Stimulated activated CD4-positive, alpha-beta T cell treated with anti-CD3 and anti-CD28 coated beads, Interleukin-12 subunit alpha, Interleukin-12 subunit beta, amount 100 ng/mL, for 24 hours (primary cell): ENCODE results near the gene CPSF6.
A peak's percentile ranks its signal among the peaks of the same experiment; 100 is the strongest.
"Not testable (repeated sequence)": the region's sequence is repeated elsewhere in the genome, so short reads cannot be mapped to it uniquely, and the experiment has no call there.

ENCODE experiments used
- DNase-seq, 2 experiments: peaks; one replicate each; pipeline ENCODE4 v3.0.0-alpha.2; 2020; ENCODE audit warnings: low read depth in 2 of 2

CPSF6 gene

DNA sequence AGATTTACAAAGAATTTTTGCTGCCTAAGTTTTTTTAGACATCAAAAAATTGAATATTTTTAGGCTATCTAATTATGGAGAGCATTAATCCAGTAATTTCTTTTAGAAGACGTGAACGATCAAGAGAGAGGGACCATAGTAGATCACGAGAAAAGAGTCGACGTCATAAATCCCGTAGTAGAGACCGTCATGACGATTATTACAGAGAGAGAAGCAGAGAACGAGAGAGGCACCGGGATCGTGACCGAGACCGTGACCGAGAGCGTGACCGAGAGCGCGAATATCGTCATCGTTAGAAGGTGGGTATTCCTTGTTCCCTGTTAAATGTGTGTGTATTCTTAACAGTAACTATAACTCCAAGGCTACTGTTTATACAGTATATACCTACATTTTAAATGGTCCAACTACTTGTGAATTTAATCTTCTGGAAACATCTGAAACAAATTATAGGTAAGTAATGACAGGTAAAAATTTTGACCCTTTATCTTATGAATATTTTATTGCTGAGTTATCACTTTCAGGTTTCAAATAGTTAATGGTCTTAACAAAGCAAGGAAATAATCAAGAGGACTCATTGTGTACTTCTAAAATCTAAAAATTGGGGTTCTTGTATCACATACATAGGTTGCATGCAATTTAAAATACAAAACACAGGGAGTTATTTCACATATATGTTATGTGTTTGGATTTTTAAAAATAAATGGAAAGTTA is 23.1 kb downstream of the CPSF6 start:
- no peak for DNase-seq

DNA sequence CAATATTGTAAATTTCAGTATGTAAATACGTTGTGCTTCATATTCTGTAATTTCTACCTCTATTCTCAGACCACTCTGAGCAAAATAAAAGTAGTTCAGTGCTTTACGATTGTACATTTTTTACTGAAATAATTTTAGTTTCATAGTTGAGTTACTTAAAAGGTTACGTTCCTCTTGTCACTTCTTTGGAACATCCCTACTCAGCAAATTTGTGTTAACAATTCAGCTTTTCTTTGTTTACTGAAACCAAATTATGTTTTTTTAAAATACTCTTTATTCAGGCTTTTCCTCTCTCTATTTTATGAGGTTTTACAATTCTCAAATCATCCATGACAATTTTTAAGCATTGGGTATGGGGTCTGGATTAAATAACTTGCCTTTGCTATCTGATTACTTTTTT is 25.8 kb downstream of the CPSF6 start:
- DNase-seq, result no peak

DNA sequence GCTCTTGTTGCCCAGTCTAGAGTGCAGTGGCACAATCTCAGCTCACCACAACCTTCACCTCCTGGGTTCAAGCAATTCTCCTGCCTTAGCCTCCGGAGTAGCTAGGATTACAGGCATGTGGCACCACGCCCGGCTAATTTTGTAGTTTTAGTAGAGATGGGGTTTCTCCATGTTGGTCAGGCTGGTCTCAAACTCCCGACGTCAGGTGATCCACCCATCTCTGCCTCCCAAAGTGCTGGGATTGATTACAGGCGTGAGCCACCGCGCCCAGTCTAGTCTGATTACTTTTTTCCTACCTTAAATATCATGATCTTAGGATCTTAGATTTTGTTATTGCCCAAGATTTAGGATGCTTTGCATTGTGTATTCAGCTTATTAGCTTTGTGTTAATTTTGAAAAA is 26.3 kb downstream of the CPSF6 start:
- not testable (repeated sequence) for DNase-seq

DNA sequence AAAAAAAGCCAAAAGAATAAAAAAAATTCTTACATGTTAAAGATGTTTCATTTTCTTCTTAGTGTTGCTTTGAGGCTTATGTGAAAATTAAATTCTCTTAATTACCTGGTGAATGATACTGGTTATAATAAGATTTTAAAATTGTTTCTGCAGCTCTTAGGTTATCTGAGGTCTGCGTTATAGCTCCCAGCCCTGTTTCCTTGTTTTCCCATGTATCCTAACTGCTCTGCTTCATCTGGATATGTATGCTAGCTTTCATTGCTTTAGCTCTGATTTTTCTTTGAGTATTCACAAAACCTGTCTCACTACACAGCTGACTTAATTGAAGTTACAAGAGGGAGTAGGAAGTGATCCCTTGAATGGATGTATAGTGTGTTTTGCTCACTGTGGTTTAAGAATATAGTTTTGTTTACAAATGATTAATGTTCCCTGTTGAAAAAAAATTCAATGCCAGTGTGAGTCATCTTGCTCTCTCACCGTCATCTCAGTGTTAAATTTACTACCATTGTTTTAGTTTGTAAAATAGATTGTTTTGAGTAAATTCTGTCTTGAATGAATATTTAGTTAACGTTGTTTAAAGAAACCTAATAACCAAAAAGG is 26.8 kb downstream of the CPSF6 start:
- no peak for DNase-seq

DNA sequence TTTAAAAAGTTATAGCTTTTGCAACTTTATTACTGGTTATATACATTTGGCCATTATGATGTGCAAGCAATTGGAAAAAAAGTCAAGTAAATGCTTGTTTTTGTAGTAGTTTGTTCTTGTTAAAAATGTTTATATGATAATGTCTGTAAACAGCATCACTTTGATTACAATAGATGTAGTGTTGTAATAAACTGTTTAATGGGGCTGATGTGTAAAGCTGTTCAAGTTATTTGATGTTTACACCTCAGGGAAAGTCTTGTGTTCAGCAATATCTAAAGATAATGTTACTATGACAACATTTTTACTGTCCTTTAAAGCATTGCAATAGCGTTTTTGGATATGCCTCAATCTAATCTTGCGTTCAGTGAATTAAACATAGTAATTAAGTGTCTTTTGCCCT is 30.4 kb downstream of the CPSF6 start:
- DNase-seq, result no peak

DNA sequence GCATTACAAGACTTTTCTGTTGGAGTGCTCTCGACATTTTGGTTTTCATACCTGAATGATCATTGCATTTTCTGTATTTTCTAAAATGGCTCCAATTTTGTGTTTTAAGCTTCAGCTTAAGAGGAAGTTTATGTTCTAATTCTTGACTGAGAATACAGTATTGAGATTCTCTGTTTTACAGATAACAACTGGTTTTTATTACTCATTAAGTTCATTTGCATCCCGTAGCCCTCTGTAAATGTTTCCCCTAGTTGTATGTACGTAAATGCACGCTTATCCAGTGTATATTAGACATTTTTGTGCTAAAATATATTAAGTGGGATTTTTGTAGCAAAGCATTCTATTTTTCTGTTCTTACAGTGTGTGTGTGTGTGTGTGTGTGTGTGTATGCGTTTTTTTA is 33.1 kb downstream of the CPSF6 start:
- no peak for DNase-seq

- no peak for DNase-seq
Measured at GRCh38 chr12:69274861-69275260, 35.5 kb downstream of the CPSF6 start.

GRCh38 chr12:69275471-69275891 is 36.1 kb downstream of the CPSF6 start:
- DNase-seq, result no peak

GRCh38 chr12:69278814-69279782 is 39.7 kb downstream of the CPSF6 start:
- no peak for DNase-seq

- DNase-seq, result peak in 1 of 2 experiments; percentile 20
Measured at GRCh38 chr12:69284131-69284530, 44.8 kb downstream of the CPSF6 start.

- no peak for DNase-seq
Measured at GRCh38 chr12:69287556-69287955, 48.2 kb downstream of the CPSF6 start.

DNA sequence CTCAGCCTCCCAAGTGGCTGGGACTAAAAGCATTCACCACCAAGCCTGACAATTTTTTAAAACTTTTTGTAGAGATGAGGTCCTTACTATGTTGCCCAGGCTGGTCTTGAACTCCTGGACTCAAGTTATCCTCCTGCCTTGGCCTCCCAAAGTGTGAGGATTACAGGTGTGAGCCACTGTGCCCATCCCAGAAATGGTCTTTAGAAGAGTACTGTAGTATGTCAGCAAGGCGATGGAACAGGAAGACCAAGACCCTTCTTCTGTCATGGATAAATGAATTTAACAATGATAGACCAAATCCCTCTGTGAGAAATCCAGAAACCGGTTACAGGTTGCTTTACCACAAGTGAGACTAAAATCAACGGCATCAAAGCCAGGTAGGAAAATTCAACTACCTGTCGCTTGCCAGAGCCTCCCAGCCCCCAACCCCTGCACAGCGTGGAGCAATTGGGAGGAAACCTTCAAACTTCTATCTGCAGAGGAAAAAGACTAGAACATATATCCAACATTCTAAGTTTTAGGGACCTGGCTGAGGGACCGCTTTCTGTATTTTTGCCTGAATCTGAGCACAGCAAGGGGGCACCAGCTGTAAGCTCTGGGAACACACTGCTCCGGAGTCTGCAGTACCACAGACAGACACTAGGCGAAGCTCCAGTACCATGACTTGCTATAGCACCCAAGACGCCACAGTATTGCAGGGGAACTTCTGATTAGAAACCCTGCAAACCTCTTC is 51.3 kb downstream of the CPSF6 start:
- peak; percentile 51 to 79 for DNase-seq

- DNase-seq, result no peak
Measured at GRCh38 chr12:69291278-69291593, 51.9 kb downstream of the CPSF6 start.

GRCh38 chr12:69298133-69298532 is 58.8 kb downstream of the CPSF6 start:
- no peak for DNase-seq

DNA sequence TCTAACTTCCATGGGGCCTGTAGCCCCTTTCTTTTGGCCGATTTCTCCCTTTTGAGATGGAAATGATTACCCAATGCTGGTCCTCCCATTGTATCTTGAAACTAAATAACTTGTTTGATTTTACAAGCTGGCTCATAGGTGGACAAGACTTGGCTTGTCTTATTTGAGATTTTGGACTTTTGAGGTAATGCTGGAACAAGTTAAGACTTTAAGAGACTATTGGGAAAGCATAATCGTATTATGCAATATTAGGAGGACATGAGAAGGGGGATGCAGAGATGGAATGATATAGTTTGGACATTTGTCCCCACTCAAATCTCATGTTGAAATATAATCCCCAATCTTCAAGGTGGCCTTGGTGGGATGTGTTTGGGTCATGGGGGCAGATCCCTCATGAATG is 59.6 kb downstream of the CPSF6 start:
- no peak for DNase-seq

GRCh38 chr12:69304284-69304683 is 64.9 kb downstream of the CPSF6 start:
- no peak for DNase-seq

DNA sequence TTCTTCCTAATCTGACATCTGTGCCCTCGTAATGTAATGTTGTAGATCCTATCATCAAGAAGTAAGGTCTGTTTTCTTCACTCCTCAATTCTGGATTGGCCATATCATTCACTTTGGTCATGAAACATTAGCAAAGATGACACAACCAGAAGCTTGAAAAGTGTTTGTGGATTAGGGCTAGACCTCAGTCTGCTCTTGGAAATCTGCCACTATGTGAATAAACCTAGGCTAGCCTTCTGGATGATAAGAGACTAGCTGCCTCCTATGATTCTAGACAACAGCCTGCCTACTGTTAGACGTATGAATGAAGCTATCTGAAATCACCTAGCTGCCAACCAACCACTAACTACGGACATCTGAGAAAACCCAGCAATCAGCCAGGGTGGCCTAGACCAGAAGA is 70.1 kb downstream of the CPSF6 start:
- DNase-seq, result no peak

- no peak for DNase-seq
Measured at GRCh38 chr12:69313209-69313608, 73.8 kb downstream of the CPSF6 start.

GRCh38 chr12:69316784-69317183 is 77.4 kb downstream of the CPSF6 start:
- DNase-seq, result not testable (repeated sequence)

GRCh38 chr12:69317233-69317632 is 77.9 kb downstream of the CPSF6 start:
- DNase-seq, result not testable (repeated sequence)

DNA sequence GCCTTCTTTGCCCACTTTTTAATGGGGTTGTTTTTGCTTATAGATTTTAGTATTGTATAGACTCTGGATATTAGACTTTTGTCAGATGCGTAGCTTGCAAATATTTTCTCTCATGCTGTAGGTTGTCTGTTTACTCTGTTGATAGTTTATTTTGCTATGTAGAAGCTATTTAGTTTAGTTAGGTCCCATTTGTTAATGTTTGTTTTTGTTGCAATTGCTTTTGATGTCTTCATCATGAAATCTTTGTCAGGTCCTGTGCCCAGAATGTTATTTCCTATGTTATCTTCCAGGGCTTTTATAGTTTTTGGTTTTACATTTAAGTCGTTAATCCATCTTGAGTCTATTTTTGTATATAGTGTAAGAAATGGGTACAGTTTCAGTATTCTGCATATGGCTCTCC is 78.9 kb downstream of the CPSF6 start:
- DNase-seq, result no peak

DNA sequence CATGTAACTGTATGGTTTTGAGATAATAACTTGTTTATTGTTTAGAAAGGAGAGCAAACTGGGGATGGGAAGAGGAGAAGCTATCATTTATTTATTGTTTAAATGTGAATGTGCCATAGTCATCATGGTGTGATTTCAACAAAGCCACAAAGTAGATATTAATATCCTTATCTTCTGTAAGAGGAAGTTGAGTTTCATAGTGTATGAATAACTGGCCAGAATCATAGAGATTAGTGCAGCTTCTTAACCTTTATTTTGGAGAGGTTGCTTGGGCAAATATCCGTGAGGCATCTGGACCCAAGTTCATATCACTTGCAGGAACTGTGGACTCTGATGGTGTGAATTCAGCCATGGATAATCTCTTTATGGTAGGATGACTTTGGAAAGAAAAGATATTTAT is 82.0 kb downstream of the CPSF6 start:
- DNase-seq, result no peak
